Erythroblast (primary cell): ENCODE results near the gene FJX1.

Experiments
- GATA1 ChIP-seq: IDR thresholded peaks from 2 replicates; pipeline ENCODE4 v1.6.1; 2011; ENCODE audit warnings: low read depth, mild to moderate bottlenecking, control low read depth, low read length, moderate library complexity
- POLR2A ChIP-seq: IDR thresholded peaks from 2 replicates; pipeline ENCODE4 v1.6.1; 2011; ENCODE audit warnings: mild to moderate bottlenecking, low read length

DNA sequence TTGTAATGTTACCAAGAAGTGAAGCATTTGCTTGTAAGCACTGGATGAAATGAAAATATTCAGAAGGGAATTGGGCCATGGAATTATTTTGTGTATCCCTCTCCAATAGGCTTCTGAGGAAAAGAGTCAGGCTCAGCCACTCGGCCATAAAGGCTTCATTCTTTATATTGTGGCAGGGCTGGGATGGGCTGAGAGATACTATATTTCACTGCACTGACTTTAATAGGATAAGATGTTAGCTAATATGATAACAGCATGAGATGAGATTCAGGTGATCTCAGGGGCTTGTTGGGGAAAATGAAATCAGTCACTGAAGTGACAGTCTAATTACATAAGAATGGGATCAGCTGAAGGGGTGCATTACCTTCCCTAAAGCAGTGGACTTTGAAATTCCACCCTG is 37.0 kb downstream of the FJX1 start:
- TF ChIP-seq POLR2A (no peak), GATA1 (no peak)
